Transverse colon (tissue), 3 donors: ENCODE measurements around the gene HAGH.

Experiments
- EP300 ChIP-seq: sonication (generic); formaldehyde crosslinking; IDR thresholded peaks from one replicate; pipeline ENCODE4 v1.6.1; 2017; ENCODE audit warnings: antibody characterized with exemption, low read depth
- POLR2A ChIP-seq: fragments of 450-650 bp; IDR thresholded peaks from one replicate; pipeline ENCODE4 v1.6.1; 2016; ENCODE audit warnings: antibody characterized with exemption, mild to moderate bottlenecking, moderate library complexity
- TF ChIP-seq, protein P1 (sequence below), 5 experiments: fragments of 200-600 bp in 3 of 5; fragments of 450-650 bp in 2 of 5; sonication (generic) in 3 of 5; IDR thresholded peaks; 1 replicate in 2 of 5; 2 replicates in 3 of 5; pipeline ENCODE4 v1.5.1; 2016 to 2017; ENCODE audit warnings: antibody characterized with exemption in 5 of 5, inconsistent platforms in 3 of 5, mild to moderate bottlenecking in 2 of 5, moderate library complexity in 1 of 5

DNA sequence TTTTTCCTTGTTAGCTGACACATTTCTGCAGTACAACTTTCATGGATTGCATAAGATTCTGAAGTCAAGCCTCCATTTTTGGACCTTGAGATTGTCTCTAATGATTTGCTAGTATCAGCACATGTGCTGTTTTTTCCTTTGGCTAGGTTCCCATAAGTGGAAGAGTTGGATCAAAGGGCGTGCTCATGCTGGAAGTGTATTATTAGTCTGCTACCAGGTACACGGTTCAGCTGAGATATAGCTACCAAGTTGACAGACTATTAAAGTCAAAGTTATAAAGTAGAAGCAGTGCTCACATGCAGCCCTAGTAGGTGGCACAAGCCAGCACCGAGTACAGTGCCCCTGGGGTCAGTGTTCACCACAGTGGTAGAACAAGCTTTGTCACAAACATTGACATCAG lies 3.6 kb upstream of the HAGH start:
- TF ChIP-seq, protein P1, sequence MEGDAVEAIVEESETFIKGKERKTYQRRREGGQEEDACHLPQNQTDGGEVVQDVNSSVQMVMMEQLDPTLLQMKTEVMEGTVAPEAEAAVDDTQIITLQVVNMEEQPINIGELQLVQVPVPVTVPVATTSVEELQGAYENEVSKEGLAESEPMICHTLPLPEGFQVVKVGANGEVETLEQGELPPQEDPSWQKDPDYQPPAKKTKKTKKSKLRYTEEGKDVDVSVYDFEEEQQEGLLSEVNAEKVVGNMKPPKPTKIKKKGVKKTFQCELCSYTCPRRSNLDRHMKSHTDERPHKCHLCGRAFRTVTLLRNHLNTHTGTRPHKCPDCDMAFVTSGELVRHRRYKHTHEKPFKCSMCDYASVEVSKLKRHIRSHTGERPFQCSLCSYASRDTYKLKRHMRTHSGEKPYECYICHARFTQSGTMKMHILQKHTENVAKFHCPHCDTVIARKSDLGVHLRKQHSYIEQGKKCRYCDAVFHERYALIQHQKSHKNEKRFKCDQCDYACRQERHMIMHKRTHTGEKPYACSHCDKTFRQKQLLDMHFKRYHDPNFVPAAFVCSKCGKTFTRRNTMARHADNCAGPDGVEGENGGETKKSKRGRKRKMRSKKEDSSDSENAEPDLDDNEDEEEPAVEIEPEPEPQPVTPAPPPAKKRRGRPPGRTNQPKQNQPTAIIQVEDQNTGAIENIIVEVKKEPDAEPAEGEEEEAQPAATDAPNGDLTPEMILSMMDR (IDR thresholded peaks at IDR 0.05) = no peak
- no peak for TF ChIP-seq EP300
- peak; percentile 30 for TF ChIP-seq POLR2A
